CD4-positive, alpha-beta T cell treated with Interleukin-6 for 4 hours (primary cell): ENCODE data around the gene DPEP2NB.
A peak's percentile ranks its signal among the peaks of the same experiment; 100 is the strongest.
"Not testable (repeated sequence)": the region's sequence is repeated elsewhere in the genome, so short reads cannot be mapped to it uniquely, and the experiment has no call there.

Experiments
- DNase-seq: peaks from one replicate; pipeline ENCODE4 v3.0.0-alpha.2; 2020; ENCODE audit warnings: mixed read lengths

Gene DPEP2NB, protein sequence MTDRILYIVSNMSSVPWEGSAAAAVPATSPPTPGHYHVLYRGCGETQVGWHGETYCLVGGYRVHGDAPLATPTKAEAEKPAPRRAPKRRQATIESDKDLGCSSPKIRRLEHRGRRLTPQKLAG

DNA sequence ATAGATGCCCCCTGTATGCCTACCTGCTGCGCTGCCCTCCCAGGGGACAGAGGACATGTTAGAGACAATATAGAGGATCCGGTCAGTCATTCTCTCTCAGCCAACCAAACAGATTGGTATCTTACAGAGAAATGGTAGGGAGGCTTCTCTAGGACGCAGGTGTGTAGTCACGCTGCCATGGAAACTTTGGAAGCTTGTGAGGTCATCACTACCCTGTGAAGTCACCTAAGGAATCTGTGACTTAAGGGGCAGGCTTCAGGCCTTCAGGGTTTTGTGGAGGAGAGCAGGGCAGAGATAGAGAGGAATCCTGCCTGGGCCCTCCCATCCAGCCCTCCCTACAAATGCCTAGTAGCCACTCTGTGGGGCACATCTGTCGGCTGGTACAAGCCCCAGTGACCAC is at the start of gene DPEP2NB:
DPEP2NB (minus strand) TSS at position 231 of the 400 bp plus-strand sequence; CDS start at position 90, 141 bp downstream.
- DNase-seq = no peak

GRCh38 chr16:68064791-68065365 is 49.2 kb upstream of the DPEP2NB start:
- DNase-seq = peak; percentile 83

- DNase-seq = peak; percentile 50
These were observed 47.2 kb upstream of the DPEP2NB start for GRCh38 chr16:68062910-68063393.

- no peak for DNase-seq
These were observed 45.7 kb upstream of the DPEP2NB start for GRCh38 chr16:68061396-68061795.

GRCh38 chr16:68059804-68060203 is 44.1 kb upstream of the DPEP2NB start:
- no peak for DNase-seq

DNA sequence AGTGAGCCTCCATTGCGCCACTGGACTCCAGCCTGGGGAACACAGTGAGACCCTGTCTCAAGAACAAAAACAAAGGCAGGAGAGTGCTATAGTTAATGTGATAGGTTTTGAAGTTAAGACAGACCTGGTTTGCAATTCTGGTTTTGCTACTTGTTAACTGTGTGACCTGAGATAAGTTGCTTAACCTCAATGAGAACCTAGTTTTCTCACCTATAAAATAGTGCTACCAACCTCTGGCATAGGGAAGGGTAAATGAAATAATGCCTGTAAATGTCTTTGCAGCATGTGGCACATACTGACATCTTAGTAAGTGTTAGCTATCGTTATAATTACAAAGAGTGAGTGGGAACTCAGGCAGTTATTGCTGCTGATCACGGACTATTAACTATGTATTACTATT is 39.7 kb upstream of the DPEP2NB start:
- no peak for DNase-seq

DNA sequence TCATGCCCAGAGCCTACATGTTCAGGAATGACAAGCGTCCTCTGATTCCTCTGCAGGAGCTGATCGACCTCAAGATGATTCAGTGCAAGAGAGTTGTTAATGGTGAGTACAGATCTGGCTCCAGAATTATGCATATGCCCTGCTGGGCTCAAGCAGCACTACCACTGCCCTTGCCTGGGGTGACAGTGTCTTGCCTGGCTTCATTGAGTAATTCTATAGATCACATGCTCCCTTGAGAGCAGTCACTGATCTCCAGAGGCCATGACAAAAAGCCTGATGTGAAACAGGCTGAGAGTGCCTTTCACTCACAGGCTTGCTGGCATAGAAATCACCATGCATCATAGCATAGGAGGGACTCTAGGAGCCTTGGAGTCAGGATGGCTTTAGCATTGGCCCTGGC is 33.7 kb upstream of the DPEP2NB start:
- no peak for DNase-seq

- no peak for DNase-seq
These were observed 32.3 kb upstream of the DPEP2NB start for GRCh38 chr16:68047987-68048386.

GRCh38 chr16:68046106-68046505 is 30.4 kb upstream of the DPEP2NB start:
- DNase-seq = no peak

DNA sequence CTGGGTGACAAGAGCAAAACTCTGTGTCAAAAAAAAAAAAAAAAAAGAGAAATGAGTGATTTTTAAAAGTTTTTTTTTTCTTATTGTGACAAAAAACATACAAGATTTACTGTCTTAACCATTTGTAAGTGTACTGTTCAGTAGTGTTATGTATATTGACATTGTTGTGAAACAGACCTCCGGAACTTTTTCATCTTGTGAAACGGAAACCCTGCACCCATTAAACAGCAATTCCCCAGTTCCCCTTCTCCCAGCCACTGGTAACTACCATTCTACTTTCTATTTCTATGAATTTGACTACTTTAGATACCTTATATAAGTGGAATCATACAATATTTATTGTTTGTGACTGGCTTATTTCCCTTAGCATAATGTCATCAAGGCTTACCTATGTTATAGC is 26.1 kb upstream of the DPEP2NB start:
- DNase-seq = no peak

DNA sequence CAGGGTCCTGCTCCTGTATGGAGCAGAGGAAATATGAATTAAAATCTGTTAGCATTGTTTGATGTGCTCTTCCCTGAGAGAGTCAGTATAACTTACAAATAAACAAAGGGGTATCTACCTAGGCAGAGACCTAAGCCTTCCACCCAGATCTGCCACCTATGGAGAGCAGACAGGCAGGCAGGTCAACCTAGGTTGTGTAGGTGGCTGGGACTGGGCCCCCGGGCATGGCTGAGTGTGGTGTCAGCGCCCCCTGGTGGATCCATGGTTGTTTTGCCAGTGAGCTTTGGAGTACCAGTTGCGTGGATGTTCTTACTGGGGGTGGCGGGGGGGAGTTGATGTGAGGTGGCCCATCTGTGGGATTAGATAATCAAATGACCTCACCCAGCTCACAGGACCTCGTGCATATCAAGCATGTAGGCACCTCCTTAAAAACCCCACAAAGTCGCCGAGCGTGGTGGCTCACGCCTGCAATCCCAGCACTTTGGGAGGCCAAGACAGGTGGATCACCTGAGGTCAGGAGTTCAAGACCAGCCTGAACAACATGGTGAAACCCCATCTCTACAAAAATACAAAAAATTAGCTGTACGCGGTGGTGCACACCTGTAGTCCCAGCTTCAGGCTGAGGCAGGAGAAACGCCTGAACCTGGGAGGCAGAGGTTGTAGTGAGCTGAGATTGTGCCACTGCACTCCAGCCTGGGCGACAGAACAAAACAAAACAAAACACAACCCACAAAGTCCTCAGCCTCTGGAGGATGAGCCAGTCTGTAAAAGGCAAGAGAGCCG is 25.0 kb upstream of the DPEP2NB start:
- peak; percentile 94 for DNase-seq

GRCh38 chr16:68037841-68038597 is 22.3 kb upstream of the DPEP2NB start:
- no peak for DNase-seq

DNA sequence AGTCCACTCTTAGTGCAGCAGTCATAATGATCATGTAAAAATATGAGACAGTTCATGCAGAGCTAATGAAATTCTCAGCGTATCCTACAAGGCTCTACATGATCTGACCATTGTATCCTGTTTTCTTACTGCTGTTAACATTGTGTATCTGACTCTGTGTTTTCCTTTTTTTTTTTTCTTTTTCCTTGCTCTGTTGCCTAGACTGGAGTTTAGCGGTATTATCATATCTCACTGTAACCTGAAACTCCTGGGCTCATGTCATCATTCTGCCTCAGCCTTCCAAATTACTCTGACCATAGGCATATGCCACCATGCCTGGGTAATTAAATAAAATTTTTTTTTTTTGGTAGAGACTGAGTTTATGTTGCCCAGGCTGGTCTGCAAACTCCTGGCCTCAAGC is 19.5 kb upstream of the DPEP2NB start:
- DNase-seq = no peak

- DNase-seq = no peak
These were observed 17.4 kb upstream of the DPEP2NB start for GRCh38 chr16:68033101-68033500.

GRCh38 chr16:68031951-68032350 is 16.2 kb upstream of the DPEP2NB start:
- no peak for DNase-seq

DNA sequence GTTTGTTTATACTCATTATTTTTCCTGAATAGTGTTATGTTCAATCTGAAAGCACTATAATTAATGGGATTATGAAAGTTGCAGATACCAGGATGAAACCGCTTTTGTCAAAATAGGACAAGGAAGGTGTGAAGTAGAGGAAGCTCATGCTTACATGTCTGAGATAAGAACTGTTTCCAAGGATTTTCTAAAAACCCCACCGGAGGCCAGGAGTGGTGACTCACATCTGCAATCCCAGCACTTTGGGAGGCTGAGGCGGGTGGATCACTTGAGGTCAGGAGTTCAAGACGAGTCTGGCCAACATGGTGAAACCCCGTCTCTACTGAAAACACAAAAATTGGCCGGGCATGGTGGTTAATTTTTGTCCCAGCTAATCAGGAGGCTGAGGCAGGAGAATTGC is 14.4 kb upstream of the DPEP2NB start:
- not testable (repeated sequence) for DNase-seq

GRCh38 chr16:68028996-68029395 is 13.3 kb upstream of the DPEP2NB start:
- DNase-seq = no peak

- DNase-seq = peak; percentile 93
These were observed 7.2 kb upstream of the DPEP2NB start, which contains the start of the genes DDX28 and DUS2 for GRCh38 chr16:68022728-68023537. DDX28 (minus strand) TSS chr16:68023232; CDS start chr16:68023202, 30 bp downstream. DUS2 (plus strand) TSS chr16:68023284; CDS start chr16:68038024, 14,740 bp downstream.

GRCh38 chr16:68022278-68022727 is 6.6 kb upstream of the DPEP2NB start:
- DNase-seq = no peak

- DNase-seq = no peak
These were observed 5.8 kb upstream of the DPEP2NB start for GRCh38 chr16:68021490-68021889.

GRCh38 chr16:68019167-68019680 is 3.5 kb upstream of the DPEP2NB start:
- no peak for DNase-seq

DNA sequence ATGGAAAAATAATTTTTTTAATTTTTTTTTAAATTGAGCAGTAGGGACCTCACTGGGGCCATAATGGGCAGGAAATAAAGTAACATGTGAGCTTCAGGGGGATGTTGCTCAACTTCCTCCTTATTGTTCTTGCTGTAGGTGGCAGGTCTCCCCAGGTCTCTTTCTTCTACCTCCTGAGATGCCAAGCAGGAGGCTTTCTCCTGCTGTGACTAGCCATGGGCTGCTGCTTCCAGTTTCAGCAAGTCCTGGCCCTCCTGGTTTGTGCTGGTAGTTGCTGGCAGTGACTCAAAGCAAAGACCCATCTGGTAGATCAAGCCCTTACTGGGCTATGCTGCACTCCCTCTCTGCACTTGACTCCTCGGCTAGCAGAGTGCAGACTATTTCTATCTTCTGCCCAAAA is 2.3 kb downstream of the DPEP2NB start:
- no peak for DNase-seq
